GM12891 (cell line): ENCODE results near the gene NEDD4.

Experiments
- POLR2A ChIP-seq: IDR thresholded peaks from 2 replicates; pipeline ENCODE4 v1.6.1; 2011; ENCODE audit warnings: low read depth, low read length, control low read depth
- POLR2AphosphoS5 ChIP-seq: IDR thresholded peaks from 2 replicates; pipeline ENCODE4 v1.6.1; 2011; ENCODE audit warnings: low read depth, low read length, control low read depth
- POU2F2 ChIP-seq: IDR thresholded peaks from 2 replicates; pipeline ENCODE4 v1.6.1; 2011; ENCODE audit warnings: low read depth, mild to moderate bottlenecking, control low read depth, low read length, moderate library complexity
- SPI1 ChIP-seq: IDR thresholded peaks from 2 replicates; pipeline ENCODE4 v1.6.1; 2011; ENCODE audit warnings: low read depth, low read length, control low read depth
- TAF1 ChIP-seq: IDR thresholded peaks from 2 replicates; pipeline ENCODE4 v1.6.1; 2011; ENCODE audit warnings: low read depth, low read length, control low read depth

DNA sequence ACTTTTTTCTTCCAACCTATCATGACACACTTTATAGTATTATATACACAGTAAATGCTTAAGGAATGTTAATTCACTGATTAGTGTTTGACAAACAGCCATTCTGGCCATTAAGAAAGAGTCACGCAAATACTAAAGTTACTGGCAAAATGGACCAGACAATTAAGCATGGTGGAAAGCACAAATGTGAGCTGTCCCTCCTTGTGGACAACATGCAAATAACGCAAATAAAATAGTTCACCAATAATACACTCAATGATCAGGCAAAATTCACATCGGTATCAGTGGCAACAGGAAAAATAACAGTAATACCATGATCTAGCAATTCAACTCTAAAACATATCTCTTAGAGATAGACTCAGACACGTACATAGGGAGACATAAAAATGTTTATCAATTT is 71.7 kb downstream of the NEDD4 start:
- TF ChIP-seq POLR2AphosphoS5, result no peak
- TF ChIP-seq POLR2A, result no peak
- no peak for TF ChIP-seq SPI1
- TF ChIP-seq TAF1, result no peak
- no peak for TF ChIP-seq POU2F2
